Measurements from ENCODE around the gene SH3PXD2A. TPM values are rescaled to one million over a fixed set of nuclear protein-coding genes. Genes with fewer than 3 reads are reported as not detected.

Gene SH3PXD2A
- total RNA-seq, 1 experiment from 2014 or later, result 0.48 TPM

DNA sequence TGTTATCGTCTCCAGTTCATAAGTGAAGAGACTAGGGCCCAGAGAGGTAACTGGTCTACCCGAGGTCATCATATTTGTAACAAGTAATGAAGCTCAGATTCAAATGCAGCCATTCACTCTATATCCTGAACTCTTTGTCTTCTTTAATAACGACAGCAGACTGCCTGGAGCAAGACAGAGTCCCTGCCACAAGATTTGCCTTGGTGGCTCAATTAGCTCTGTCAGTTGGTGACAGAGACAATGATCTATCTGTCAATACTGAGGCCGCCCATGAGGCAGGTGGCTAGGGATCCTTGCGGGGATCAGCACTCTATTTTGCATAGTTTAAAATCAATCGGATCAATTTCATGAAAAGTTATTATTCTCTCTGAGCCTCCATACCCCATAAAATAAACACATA, 43.9 kb downstream of the SH3PXD2A start:
- no peak for DNase-seq (ENCODE audit: low read depth, low spot score)

GRCh38 chr10:103808780-103809179, 46.6 kb downstream of the SH3PXD2A start:
- DNase-seq (ENCODE audit: low read depth, low spot score), result no peak
- in situ Hi-C loops (cut with HindIII; ENCODE audit: low pct_unique_long_range_greater_than_20kb, low sequenced_read_pairs), result no loop called here

More for the DNA sequence above, 43.9 kb downstream of the SH3PXD2A start:
- in situ Hi-C loops (cut with HindIII; ENCODE audit: low pct_unique_long_range_greater_than_20kb, low sequenced_read_pairs), result no loop called here

- in situ Hi-C loops (cut with HindIII; ENCODE audit: low pct_unique_long_range_greater_than_20kb, low sequenced_read_pairs), result no loop called here
- DNase-seq (ENCODE audit: low read depth, low spot score), result no peak
These were observed 47.4 kb downstream of the SH3PXD2A start for GRCh38 chr10:103807996-103808395.

DNA sequence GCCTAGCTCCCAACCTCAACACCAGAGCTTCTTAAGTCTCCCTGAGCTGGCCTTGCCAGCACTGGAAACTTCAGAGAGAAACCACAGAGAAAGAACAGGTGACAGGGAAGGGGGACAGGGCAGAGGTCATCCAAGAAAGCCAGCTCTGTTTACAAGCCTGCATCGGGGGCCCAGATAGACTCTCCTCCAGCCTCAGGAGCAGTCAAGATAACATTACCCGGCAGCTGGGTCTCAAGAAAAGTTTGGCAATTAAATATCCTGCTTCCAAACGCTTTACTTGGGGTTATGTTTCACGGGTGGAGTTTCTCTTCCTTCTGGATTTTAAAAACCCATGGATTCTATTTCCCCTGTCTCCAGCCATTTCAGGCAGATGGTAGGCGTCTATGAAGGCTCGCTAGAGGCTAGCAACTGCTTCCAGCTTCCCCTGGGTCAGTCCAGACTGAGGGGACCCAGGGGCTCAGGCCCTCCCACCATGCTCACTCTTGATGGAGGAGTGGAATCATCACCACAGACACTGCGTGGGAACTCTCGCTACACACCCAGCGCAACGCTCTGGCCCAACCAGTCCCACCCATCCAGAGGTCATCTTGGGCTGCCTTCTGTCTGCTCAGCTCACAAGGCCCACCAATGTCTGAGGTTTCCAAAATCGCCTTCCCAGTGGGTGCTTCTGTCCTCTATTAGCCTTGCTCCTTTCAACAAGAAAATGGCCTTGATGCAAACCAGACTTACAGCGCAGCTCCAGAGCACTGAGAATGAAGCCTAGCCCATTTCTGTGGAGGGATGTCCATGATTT, 48.8 kb downstream of the SH3PXD2A start:
- in situ Hi-C loops (cut with HindIII; ENCODE audit: low pct_unique_long_range_greater_than_20kb, low sequenced_read_pairs), result no loop called here
- DNase-seq (ENCODE audit: low read depth, low spot score), result no peak

DNA sequence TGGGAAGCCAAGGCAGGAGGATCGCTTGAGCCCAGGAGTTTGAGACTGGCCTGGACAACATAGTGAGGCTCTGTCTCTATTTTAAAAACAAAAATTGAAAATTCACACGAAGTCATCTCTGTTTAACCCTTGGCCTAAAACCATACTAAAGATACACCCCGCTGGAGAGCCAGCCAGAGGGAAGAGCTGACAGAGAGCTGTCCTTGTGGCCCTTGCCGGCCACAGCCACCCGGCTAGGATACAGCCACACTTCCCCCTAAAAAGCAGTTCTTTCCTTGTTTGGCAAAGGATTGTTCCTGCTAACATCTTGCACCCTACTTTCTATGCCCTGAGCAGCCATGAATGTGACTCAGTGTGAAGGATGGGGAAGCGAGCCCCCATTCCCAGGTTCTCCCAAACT, 49.6 kb downstream of the SH3PXD2A start:
- in situ Hi-C loops (cut with HindIII; ENCODE audit: low pct_unique_long_range_greater_than_20kb, low sequenced_read_pairs), result no loop called here

GRCh38 chr10:103804871-103805270, 50.5 kb downstream of the SH3PXD2A start:
- in situ Hi-C loops (cut with HindIII; ENCODE audit: low pct_unique_long_range_greater_than_20kb, low sequenced_read_pairs), result no loop called here

More for the DNA sequence above, 49.6 kb downstream of the SH3PXD2A start:
- no peak for DNase-seq (ENCODE audit: low read depth, low spot score)

DNA sequence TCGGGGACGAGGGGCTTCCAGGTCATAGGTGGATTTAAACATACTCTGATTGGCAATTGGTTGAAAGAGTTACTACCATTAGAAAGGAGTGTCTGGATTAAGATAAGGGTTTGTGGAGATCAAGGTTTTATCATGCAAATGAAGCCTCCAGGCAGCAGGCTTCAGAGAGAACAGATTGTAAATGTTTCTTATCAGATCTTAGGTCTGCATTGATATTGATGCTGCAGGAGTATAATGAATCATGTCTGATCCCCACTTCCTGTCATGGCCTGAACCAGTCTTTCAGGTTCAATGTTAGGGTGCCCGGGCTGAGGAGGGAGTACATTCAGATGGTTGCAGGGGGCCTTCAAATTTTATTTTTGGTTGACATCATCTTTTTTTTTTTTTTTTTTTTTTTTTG, 51.4 kb downstream of the SH3PXD2A start:
- no peak for DNase-seq (ENCODE audit: low read depth, low spot score)
- in situ Hi-C loops (cut with HindIII; ENCODE audit: low pct_unique_long_range_greater_than_20kb, low sequenced_read_pairs), result no loop called here

More at GRCh38 chr10:103804871-103805270, 50.5 kb downstream of the SH3PXD2A start:
- DNase-seq (ENCODE audit: low read depth, low spot score), result no peak

DNA sequence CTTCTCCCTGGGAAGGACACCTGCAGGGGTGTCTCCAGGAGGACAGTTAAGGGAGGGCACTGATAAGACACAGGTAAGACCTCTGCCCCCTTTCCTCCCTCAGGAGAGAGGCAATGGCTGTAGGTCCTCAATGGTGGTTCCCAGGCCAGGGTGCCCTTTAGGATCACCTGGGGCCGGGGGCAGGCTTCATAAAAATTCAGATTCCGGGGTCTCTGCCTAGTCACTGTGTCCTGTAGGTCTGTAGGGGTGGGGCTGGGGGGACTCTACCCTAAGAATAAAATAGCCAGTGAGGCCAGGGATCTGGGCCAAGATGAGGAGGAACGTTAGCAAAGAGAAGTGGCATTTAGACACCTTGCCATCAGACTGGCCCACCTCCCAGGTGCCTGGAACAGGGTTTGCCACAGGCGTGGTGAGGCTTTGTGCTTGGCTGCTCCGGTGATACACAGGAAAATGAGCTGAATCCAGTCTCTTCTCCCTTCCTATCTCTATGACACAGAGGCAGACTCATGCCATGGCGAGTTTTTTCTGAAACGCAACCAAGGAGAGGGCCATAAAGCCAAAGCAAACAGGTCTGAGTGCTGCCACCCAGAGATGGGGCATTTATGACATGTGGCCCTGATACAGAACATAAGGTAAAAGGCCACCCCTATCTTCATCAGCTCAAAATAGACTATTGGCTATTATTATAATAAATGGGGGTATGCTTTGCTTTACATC, 52.6 kb downstream of the SH3PXD2A start:
- no peak for DNase-seq (ENCODE audit: low read depth, low spot score)
- in situ Hi-C loops (cut with HindIII; ENCODE audit: low pct_unique_long_range_greater_than_20kb, low sequenced_read_pairs), result no loop called here

GRCh38 chr10:103802081-103802480, 53.3 kb downstream of the SH3PXD2A start:
- in situ Hi-C loops (cut with HindIII; ENCODE audit: low pct_unique_long_range_greater_than_20kb, low sequenced_read_pairs), result no loop called here
- DNase-seq (ENCODE audit: low read depth, low spot score), result no peak

DNA sequence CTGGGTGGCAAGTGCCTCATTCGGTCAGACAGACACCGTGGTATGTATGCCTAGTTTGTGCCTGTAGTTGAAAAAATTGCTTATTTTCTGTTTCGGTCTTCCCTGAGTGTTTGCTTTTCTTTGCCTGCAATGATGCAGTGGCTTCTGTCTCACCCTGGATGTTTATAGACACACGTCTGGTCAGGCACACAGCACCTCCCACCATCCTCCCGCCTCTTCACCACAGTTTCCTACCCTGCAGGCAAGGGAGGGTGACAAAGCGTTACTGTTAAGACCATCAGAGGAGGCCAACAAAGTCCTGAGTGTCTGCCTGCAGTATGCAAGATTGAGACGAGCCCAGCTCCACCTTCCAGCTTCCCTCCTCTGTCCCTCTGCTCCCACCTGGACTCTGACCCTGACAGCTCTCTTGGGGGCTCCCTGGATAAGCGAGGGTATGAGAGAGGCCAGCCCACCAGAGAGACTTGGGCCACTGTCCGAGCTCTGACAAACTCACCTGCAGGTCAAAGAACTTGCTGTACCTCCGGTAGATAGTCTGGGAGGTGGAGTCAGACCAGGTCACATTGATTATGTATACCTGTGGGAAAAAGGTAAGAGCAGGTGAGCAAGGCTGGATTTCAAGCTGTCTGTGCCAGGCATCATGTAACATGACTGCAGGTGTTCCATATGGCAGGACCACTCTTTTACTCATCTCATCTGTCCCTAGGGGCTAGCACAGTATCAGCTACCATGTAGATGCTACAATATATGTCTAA, 54.4 kb downstream of the SH3PXD2A start:
- DNase-seq (ENCODE audit: low read depth, low spot score), result peak; percentile 91
- in situ Hi-C loops (cut with HindIII; ENCODE audit: low pct_unique_long_range_greater_than_20kb, low sequenced_read_pairs), result no loop called here

GRCh38 chr10:103800089-103800488, 55.3 kb downstream of the SH3PXD2A start:
- DNase-seq (ENCODE audit: low read depth, low spot score), result peak; percentile 6
- in situ Hi-C loops (cut with HindIII; ENCODE audit: low pct_unique_long_range_greater_than_20kb, low sequenced_read_pairs), result no loop called here

DNA sequence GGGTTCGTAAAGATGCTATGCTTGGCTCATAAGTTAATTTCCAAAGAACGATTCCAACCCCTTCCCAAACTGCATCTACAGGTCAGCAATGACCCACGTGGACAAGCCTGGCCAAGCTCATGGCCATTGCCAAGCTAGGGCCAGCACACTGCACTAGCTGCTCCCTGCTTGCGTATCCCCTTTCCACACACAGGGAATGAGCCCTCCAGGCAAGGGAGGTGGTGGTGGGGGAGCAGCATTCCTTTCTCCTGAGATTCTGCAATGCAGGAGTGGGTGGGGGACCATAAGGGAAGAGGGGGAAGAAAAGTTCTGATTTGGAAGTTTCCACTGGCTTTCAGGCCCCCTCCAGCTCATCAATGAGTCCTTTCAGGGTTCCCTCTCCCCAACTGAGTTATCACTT, 56.0 kb downstream of the SH3PXD2A start:
- in situ Hi-C loops (cut with HindIII; ENCODE audit: low pct_unique_long_range_greater_than_20kb, low sequenced_read_pairs), result no loop called here

GRCh38 chr10:103798511-103798910, 56.9 kb downstream of the SH3PXD2A start:
- DNase-seq (ENCODE audit: low read depth, low spot score), result no peak
- in situ Hi-C loops (cut with HindIII; ENCODE audit: low pct_unique_long_range_greater_than_20kb, low sequenced_read_pairs), result no loop called here

More for the DNA sequence above, 56.0 kb downstream of the SH3PXD2A start:
- no peak for DNase-seq (ENCODE audit: low read depth, low spot score)

- in situ Hi-C loops (cut with HindIII; ENCODE audit: low pct_unique_long_range_greater_than_20kb, low sequenced_read_pairs), result no loop called here
- no peak for DNase-seq (ENCODE audit: low read depth, low spot score)
These were observed 57.5 kb downstream of the SH3PXD2A start for GRCh38 chr10:103797857-103798256.

DNA sequence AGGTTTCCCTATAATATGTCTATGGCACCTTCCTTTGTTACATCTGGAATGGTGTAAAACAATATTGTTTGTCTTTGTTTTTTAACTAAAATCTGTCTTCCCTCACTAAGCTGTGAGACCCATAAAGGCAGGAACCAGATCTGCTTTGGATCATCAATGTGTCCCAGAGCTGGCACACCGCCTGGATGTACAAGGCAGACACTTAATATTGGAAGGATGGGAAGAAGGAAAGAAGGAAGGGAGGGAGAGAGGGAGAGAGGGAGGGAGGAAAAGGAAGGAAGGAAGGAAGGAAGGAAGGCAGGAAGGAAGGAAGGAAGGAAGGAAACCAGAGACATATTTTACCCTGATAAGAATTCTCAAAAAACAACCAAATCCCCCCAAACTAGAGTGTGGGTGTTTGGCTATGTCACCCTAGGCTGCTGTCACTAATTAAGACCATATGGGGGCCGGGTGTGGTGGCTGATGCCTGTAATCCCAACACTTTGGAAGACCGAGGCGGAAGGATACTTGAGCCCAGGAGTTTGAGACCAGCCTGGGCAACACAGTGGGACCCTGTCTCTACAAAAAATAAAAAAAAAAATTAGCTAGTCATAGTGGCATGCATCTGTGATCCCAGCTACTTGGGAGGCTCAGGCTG, 59.6 kb downstream of the SH3PXD2A start:
- no peak for DNase-seq (ENCODE audit: low read depth, low spot score)
- in situ Hi-C loops (cut with HindIII; ENCODE audit: low pct_unique_long_range_greater_than_20kb, low sequenced_read_pairs), result no loop called here

GRCh38 chr10:103794996-103795395, 60.4 kb downstream of the SH3PXD2A start:
- DNase-seq (ENCODE audit: low read depth, low spot score), result no peak
- in situ Hi-C loops (cut with HindIII; ENCODE audit: low pct_unique_long_range_greater_than_20kb, low sequenced_read_pairs), result no loop called here

GRCh38 chr10:103793920-103794883, 61.2 kb downstream of the SH3PXD2A start:
- no peak for DNase-seq (ENCODE audit: low read depth, low spot score)
- in situ Hi-C loops (cut with HindIII; ENCODE audit: low pct_unique_long_range_greater_than_20kb, low sequenced_read_pairs), result no loop called here
